Right renal cortex interstitium (tissue), 3 donors: ENCODE data around the gene NR1I3. TPM values are rescaled to one million over a fixed set of nuclear protein-coding genes. Genes with fewer than 3 reads are reported as not detected.

Source experiments
- DNase-seq, 3 donors: peaks; one replicate each; pipeline ENCODE4 v3.0.0-alpha.2; 2013; ENCODE audit warnings: low read depth in 3 of 3, low spot score in 2 of 3
- polyA plus RNA-seq, 3 donors: library from polyadenylated mRNA; unstranded; fragments of 120-200 nt; gene quantifications; one replicate each; pipeline ENCODE4 v1.2.1, GENCODE V29; 2013; ENCODE audit not compliant: insufficient read length in 3 of 3

NR1I3 gene
- polyA plus RNA-seq, 3 donors = 1.5 to 4.7 (median 4.1) TPM

GRCh38 chr1:161220002-161220401 is 18.0 kb downstream of the NR1I3 start:
- no peak for DNase-seq

- DNase-seq = no peak
Measured at GRCh38 chr1:161219078-161219892, 18.7 kb downstream of the NR1I3 start.

GRCh38 chr1:161218301-161219077 is 19.5 kb downstream of the NR1I3 start:
- no peak for DNase-seq

GRCh38 chr1:161217831-161218230 is 20.2 kb downstream of the NR1I3 start:
- no peak for DNase-seq

- DNase-seq = no peak
Measured at GRCh38 chr1:161216945-161217712, 20.9 kb downstream of the NR1I3 start.

- DNase-seq = no peak
Measured at GRCh38 chr1:161215076-161215475, 22.9 kb downstream of the NR1I3 start, which contains the start of gene FCER1G. FCER1G (plus strand) TSS chr1:161215295; CDS start chr1:161215322, 27 bp downstream.

GRCh38 chr1:161214369-161214768 is 23.6 kb downstream of the NR1I3 start:
- no peak for DNase-seq

- DNase-seq = no peak
Measured at GRCh38 chr1:161209790-161210409, 28.1 kb downstream of the NR1I3 start.

GRCh38 chr1:161207173-161207572 is 30.8 kb downstream of the NR1I3 start:
- DNase-seq = no peak

- DNase-seq = no peak
Measured at GRCh38 chr1:161206411-161207140, 31.4 kb downstream of the NR1I3 start.

- DNase-seq = peak; percentile 95 to 98 (median 97)
Measured at GRCh38 chr1:161201836-161202712, 35.9 kb downstream of the NR1I3 start, which contains the start of gene NDUFS2. NDUFS2 (plus strand) TSS chr1:161202367; CDS start chr1:161202386, 19 bp downstream.

GRCh38 chr1:161200992-161201835 is 36.8 kb downstream of the NR1I3 start:
- DNase-seq = no peak

- no peak for DNase-seq
Measured at GRCh38 chr1:161200421-161200991, 37.5 kb downstream of the NR1I3 start.

GRCh38 chr1:161199506-161200139 is 38.4 kb downstream of the NR1I3 start:
- no peak for DNase-seq

GRCh38 chr1:161198897-161199431 is 39.0 kb downstream of the NR1I3 start, which contains the start of gene ADAMTS4:
ADAMTS4 (minus strand) TSS chr1:161199054; CDS start chr1:161198627, 427 bp downstream.
- DNase-seq = no peak

GRCh38 chr1:161198194-161198896 is 39.7 kb downstream of the NR1I3 start:
- no peak for DNase-seq
